Smooth muscle cell of the brain vasculature (primary cell): ENCODE data around the gene AGR3.

Source experiments
- DNase-seq: peaks from one replicate; pipeline ENCODE4 v3.0.0-alpha.2; 2012; ENCODE audit warnings: low read depth, low spot score

The AGR3 gene

GRCh38 chr7:16881844-16882243 is at the start of gene AGR3:
Gene AGR3, minus strand, starts transcription at chr7:16881983. Its CDS starts 3,365 bp downstream, at chr7:16878618.
- DNase-seq: no peak

GRCh38 chr7:16930946-16931345 is 49.2 kb upstream of the AGR3 start:
- DNase-seq: no peak

- no peak for DNase-seq
These were observed 47.5 kb upstream of the AGR3 start for GRCh38 chr7:16929146-16929762.

DNA sequence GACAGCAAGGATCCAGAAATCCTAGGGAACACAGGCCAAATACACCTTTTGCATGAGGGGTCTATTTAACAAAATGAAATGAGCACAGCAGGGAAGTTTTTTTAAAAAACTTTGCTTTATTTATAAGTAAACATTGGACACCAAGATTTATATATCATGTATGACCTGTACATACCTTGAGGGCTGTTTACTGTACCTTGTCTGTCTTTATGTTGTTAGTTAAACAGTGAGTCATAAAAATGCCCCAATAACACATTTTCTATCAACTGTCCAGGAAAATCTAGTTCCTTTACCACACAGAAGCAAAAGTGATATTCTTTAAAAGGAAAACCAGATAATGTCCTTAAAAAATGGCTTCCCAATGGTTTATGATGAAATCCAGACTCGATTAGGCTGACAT is 45.1 kb upstream of the AGR3 start:
- no peak for DNase-seq

GRCh38 chr7:16926283-16926682 is 44.5 kb upstream of the AGR3 start:
- DNase-seq: no peak

- DNase-seq: no peak
These were observed 43.8 kb upstream of the AGR3 start for GRCh38 chr7:16925609-16926008.

GRCh38 chr7:16923019-16923418 is 41.2 kb upstream of the AGR3 start:
- DNase-seq: no peak

DNA sequence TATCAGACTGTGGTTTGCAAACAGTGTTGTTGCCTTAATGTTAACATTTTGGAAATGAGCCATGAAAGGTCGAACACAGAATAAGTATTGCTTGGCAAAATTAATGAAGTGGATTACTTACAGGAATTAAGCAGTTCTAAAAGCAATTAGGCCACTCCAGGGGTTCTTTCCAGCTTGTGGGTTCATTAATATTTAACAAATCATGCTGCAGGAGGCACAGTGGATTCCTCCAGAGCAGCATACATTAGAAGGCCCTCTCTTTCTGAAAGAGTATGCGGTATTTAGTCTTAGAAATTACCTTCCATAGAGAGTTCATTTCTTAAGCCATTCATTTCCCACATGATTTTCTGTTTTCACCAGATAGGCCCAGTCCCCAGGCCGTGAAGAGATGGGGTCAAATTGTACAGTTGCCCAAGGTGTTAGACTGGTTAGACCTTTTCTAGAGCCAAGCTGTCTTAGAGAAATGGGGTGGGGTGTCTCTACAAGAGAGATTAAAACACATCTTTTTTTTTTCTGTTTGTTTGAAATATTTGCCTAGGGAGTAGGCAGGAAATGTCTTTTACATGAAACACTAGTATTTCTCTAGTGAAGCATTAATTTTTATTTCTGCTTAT is 40.0 kb upstream of the AGR3 start:
- no peak for DNase-seq

GRCh38 chr7:16921151-16921550 is 39.4 kb upstream of the AGR3 start:
- no peak for DNase-seq

GRCh38 chr7:16919440-16919839 is 37.7 kb upstream of the AGR3 start:
- DNase-seq: no peak

DNA sequence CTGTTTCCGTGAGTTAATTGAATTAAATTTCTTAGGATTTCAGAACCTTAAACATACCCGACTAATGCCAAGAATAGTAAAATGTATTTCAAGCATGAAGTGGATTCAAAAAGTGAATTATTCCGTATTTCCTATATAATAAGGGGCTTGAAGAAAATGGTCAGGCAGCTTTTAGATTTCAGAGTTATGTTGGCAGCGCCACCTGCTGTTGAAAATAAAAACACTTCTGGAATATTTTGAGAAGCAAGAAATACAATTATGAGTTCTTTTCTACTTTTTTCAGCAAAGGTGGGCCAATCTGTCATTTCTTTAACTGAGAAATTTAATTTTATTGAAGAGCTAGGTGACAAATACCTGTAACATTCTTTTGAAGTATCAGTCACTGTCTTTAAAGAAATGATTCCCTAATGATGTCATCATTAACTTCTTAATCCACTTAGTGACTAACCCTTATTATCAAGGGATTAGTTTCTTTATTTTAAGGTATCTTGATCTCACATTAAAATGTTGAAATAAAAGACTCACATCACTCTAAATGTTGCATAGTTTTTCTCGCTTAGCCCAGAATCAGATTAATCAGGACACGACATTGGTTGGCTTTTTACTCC is 36.6 kb upstream of the AGR3 start:
- DNase-seq: peak; percentile 50

GRCh38 chr7:16916738-16917137 is 35.0 kb upstream of the AGR3 start:
- no peak for DNase-seq

DNA sequence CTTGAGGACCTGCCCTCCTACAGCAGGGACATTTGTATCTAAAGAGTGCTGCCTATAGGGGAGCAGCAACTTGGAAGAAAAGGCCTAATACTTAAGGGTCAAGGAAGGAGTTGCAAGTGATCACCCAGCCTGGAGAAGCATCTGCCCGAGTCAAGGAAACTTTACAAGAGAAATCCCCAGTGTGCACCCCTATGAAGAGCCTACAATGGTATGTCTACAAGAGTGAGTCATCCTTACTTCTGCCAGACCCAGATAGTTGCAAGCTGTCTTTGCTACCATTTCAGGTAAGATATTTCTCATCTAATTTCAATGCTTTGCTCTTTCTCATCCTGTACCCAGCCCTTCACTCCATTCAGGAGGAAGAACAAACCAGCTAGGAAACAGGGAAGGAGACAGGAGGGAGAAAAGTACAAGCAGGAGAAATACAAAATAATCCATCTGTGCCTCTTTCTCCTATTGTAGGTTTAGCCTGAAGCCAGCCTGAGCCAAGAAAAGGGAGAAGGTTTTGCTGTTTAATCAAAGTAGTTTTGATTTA is 34.4 kb upstream of the AGR3 start:
- DNase-seq: no peak

DNA sequence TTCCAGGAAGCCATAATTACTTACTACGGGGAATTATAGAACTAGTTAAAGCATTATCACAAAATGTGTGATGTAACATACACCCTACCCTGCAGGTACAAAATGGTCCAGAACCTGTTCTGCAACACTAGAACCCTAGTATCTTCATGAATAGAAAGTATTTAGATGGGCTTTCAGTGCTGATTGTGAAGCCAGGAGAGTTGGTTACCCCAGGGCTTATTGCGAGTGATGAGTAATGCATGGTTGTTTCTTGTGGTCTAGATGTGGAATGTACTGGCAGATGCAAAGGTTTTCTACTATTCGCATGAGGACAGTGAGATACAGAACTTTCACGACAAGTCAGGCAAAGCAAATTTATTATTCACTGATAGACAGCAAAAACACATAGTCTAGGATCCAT is 33.6 kb upstream of the AGR3 start:
- no peak for DNase-seq

GRCh38 chr7:16914771-16915170 is 33.0 kb upstream of the AGR3 start:
- no peak for DNase-seq

GRCh38 chr7:16913643-16914042 is 31.9 kb upstream of the AGR3 start:
- DNase-seq: no peak

GRCh38 chr7:16912540-16912939 is 30.8 kb upstream of the AGR3 start:
- DNase-seq: no peak

DNA sequence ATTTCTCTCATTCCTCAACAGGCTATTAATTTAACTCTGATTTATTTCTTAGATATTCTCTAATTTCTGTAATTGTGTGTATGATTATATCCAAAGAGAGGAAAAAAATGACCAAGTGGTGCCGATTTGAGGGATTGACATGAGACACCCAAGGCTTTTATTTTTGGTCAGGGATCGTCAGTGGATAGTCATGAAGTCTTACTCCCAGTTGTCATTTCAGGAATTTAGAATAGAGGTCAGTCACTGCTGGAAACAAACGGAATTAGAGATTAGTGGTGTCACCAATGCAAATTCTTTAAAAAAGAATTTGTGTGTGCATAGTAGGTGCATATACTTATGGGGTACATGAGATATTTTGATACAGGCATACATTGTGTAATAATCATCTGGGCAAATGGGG is 26.8 kb upstream of the AGR3 start:
- DNase-seq: no peak

DNA sequence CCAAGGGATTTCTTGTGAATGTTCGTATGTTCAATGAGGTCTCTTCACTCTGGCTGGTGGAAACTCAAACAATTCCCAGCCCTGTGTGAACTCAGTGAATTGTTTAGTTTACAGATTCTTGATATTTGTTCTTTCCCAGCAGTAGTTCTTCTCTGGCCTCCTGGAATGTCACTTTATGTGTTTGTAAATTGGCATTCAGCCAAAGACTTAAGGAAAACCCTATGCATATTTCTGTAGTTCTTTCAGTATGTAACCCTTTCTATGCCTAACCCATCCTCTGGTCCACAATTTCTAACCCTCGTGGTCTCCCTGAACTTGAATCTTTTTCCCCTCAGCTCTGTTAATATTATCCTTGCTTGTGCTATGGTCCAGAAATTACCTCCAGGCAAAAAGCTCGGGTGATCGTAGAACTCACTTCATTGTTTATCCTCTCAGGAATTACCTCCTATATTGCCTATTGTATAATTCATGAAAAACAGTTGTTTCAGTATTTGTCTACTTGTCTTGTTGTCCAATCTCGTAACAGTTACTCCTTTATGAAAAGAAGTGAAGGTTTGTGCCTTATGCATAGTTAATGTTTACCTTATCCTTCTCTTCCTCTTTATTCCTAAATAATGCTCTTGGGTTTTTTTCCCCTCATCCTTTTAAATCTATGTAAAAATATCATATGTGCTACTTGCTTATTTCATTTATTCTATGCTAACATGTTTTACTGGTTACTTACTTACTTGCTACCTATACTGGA is 23.7 kb upstream of the AGR3 start:
- peak; percentile 67 for DNase-seq

- no peak for DNase-seq
These were observed 22.3 kb upstream of the AGR3 start for GRCh38 chr7:16904076-16904475.

DNA sequence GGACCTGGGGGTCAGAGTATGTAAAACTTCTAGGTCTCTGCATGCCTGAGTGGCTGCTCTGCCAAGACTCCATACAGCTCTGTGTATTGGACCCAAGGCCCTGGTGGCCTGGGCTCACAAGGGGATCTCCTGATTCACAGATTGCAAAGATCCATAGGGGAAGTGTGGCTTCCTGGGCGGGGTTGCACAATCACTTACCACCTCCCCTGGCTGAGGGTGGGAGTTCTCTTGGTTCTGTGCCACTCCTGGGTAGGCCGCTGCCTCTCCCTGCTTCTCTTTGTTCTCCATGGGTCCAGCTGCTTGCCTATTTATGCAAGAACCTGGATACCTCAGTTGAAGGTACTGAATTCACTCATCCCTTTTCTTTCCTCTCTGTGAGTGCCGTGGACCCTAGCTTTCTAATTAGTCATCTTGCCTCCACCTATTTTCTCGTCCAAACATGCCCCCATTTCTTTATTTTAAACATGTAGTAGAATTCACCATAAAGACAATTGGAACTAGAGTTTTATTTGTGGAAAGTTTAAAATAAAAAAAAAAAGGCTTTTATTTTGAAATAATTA is 18.5 kb upstream of the AGR3 start:
- no peak for DNase-seq
